Activated CD8-positive, alpha-beta memory T cell treated with anti-CD3 and anti-CD28 coated beads, Interleukin-2, amount 50 U/mL, for 1 hour (primary cell): ENCODE data around the gene PGAM4.
"Not testable (repeated sequence)": the region's sequence is repeated elsewhere in the genome, so short reads cannot be mapped to it uniquely, and the experiment has no call there.

ENCODE experiments used
- DNase-seq: peaks from one replicate; pipeline ENCODE4 v3.0.0-alpha.2; 2020; ENCODE audit errors: extremely low read depth

PGAM4 gene

DNA sequence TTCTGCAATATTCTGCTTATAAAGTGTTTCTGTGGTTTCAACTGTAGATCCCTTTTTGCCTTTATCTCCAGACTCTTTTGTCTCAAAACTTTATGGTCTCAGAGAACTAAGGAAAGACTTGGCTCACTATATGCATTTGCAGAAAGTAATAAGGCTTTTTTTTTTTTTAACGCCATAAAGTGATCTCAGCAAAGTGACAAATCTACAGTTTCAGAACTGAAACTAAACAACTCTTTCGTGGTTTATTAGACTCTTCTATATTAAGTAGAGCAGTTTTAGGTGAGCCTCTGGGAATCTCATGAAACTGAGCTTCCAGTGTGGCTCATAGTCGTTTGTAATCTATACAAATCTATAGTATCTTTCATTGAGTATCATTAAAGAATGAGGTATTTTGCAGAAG lies 43.7 kb downstream of the PGAM4 start:
- no peak for DNase-seq

DNA sequence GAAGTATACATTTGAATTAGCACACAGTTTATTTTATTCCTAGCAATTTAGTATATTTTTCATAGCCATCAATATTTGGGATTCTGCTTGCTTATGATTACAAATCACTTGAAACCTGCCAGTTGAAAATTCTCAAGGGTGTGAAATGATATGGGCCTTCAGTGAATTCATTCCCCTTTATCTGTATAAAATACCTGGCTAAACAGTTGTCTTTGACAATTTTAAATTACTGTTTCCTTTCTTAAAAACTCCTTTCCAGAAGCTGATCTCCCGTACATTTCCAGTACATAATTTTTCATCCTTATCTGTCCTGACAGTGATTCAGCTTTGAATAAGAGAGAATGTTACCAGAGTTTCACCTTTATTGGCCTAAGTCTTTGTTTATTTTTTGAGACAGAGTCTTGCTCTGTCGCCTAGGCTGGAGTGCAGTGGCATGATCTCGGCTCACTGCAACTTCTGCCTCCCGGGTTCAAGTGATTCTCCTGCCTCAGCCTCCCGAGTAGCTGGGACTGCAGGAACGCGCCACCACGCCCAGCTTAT lies 45.0 kb downstream of the PGAM4 start:
- no peak for DNase-seq

DNA sequence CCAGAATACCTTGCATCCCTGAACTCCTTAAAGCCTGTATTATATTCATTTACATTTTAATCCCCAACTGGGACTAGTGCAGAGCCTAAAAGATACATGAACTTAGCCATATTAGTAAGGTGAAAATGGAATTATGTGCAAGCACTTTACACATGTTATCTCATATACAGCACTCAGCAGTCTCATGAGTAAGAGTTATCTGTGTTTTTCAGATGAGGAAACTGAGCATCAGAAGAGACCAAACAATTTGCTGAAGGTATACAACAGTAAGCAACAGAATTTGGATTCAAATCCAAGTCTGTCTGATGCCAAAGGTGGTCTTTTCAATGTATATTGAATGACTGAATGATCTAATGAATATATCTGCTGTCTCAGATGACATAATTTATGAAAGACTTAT lies 46.7 kb downstream of the PGAM4 start:
- DNase-seq, result no peak

DNA sequence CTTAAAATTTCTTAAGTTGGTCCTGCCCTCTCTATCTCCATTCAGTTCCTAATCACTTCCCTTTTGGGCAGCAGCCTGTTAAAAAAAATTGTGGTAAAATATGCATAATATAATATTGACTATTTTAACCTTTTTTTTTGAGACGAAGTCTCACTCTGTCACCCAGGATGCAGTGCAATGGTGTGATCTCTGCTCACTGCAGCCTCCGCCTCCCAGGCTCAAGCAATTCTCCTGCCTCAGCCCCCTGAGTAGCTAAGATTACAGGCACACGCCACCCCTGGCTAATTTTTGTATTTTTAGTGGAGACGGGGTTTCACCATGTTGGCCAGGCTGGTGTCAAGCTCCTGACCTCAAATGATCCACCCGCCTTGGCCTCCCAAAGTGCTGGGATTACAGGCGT lies 50.1 kb downstream of the PGAM4 start:
- not testable (repeated sequence) for DNase-seq

DNA sequence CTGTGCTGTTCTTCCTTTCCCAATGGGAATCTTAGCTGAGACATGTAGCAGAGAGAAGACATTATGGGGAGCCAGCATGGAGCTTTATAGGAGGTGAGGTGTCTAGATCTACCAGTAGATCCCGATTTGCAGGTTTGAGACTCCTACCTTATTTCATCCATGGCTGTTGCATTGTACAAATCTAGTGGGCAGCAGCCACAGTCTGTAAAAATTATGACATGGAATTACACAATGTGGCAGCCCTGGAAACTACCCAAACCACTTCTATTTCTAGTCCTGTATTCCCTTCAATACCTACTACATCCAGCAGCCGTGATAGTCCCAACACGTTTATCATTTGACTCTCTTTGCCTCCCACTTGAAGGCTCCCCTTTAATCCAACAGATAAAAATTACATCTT lies 50.9 kb downstream of the PGAM4 start:
- DNase-seq, result no peak
